ENCODE results near the gene TASP1. TPM values are rescaled to one million over a fixed set of nuclear protein-coding genes. Genes with fewer than 3 reads are reported as not detected.

Gene TASP1
- total RNA-seq, 4 donors from 2014 or later: 7.7 to 20.0 (median 8.7) TPM

DNA sequence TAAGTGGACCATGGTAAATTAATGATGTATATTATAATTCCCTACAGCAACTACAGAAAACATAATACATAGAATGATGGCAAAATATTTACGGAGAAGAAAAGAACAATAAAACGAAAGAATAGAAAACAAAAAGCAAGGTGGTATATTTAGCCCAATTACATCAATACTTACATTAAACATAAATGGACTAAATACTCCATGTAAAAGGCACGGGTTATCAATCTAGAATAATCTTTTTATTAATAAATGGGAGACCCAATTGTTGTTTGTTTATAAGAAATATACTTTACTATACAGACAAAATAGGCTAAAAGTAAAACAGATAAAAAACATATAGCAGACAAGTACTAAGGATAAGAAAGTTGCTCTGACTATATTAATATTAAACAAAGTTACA is 137.2 kb downstream of the TASP1 start:
- no peak for TF ChIP-seq POLR2A (IDR thresholded peaks at IDR 0.05)
- TF ChIP-seq, protein P1, sequence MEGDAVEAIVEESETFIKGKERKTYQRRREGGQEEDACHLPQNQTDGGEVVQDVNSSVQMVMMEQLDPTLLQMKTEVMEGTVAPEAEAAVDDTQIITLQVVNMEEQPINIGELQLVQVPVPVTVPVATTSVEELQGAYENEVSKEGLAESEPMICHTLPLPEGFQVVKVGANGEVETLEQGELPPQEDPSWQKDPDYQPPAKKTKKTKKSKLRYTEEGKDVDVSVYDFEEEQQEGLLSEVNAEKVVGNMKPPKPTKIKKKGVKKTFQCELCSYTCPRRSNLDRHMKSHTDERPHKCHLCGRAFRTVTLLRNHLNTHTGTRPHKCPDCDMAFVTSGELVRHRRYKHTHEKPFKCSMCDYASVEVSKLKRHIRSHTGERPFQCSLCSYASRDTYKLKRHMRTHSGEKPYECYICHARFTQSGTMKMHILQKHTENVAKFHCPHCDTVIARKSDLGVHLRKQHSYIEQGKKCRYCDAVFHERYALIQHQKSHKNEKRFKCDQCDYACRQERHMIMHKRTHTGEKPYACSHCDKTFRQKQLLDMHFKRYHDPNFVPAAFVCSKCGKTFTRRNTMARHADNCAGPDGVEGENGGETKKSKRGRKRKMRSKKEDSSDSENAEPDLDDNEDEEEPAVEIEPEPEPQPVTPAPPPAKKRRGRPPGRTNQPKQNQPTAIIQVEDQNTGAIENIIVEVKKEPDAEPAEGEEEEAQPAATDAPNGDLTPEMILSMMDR (IDR thresholded peaks at IDR 0.05): no peak
- H3K27me3 ChIP-seq: no peaks in the 10 kb centered on the region
- H3K27ac ChIP-seq: no peak overlapping the region
- H3K4me3 ChIP-seq: no peak overlapping the region
- intact Hi-C loops (cut with DNase I): no loop called here
- peaks cover 0 to 14% (median 5%) of the 10 kb centered on the region in 3 donors for H3K36me3 ChIP-seq
- no peak for DNase-seq
- peaks cover 0 to 32% (median 16%) of the 10 kb centered on the region in 3 donors for H3K9me3 ChIP-seq
- no peaks in the 10 kb centered on the region for H3K4me1 ChIP-seq
- WGBS, 2 donors: 83 to 89% methylated on average over 3 of the region's 3 CpGs

DNA sequence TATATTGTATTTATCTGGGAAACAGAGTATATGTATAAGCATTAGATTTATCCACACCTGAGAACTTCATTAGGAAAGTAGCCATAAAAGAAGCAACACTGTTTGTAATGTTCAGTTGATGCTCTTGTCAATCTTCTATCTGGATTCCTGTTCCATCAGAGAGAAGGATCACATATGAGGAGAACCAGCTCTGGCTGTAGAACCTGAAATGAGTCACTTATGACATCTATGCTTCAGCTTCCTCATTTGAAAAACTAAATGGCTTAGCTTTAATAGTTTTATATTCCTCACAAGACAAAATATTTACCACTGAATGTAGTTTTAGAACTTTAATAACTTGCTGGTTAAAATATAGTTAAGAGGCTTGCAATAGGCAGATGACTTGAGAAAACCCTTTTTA is 144.7 kb downstream of the TASP1 start:
- no peaks in the 10 kb centered on the region for H3K9me3 ChIP-seq
- no peak for TF ChIP-seq POLR2A (IDR thresholded peaks at IDR 0.05)
- TF ChIP-seq, protein P1 (IDR thresholded peaks at IDR 0.05): no peak
- no peaks in the 10 kb centered on the region for H3K36me3 ChIP-seq
- DNase-seq: no peak
- intact Hi-C loops (cut with DNase I): no loop called here
- no peak overlapping the region for H3K4me3 ChIP-seq
- H3K27me3 ChIP-seq: no peaks in the 10 kb centered on the region
- H3K27ac ChIP-seq: peak overlapping the region in 1 of 4 donors; percentile 40
- peaks cover 0 to 33% (median 0%) of the 10 kb centered on the region in 3 donors for H3K4me1 ChIP-seq

- WGBS, 2 donors: 28 to 56% methylated on average over 2 of the region's 2 CpGs
- intact Hi-C loops (cut with DNase I): no loop called here
- Histone ChIP-seq H3K4me3 (no peak overlapping the region), H3K4me1 (peaks cover 0 to 33% (median 0%) of the 10 kb centered on the region in 3 donors), H3K27me3 (no peaks in the 10 kb centered on the region), H3K27ac (peak overlapping the region in 2 of 4 donors; percentile 29 to 39), H3K36me3 (no peaks in the 10 kb centered on the region), H3K9me3 (no peaks in the 10 kb centered on the region)
- no peak for TF ChIP-seq POLR2A (IDR thresholded peaks at IDR 0.05)
- TF ChIP-seq, protein P1 (IDR thresholded peaks at IDR 0.05): no peak
- DNase-seq: no peak
These were observed 145.6 kb downstream of the TASP1 start for GRCh38 chr20:13493143-13493542.

DNA sequence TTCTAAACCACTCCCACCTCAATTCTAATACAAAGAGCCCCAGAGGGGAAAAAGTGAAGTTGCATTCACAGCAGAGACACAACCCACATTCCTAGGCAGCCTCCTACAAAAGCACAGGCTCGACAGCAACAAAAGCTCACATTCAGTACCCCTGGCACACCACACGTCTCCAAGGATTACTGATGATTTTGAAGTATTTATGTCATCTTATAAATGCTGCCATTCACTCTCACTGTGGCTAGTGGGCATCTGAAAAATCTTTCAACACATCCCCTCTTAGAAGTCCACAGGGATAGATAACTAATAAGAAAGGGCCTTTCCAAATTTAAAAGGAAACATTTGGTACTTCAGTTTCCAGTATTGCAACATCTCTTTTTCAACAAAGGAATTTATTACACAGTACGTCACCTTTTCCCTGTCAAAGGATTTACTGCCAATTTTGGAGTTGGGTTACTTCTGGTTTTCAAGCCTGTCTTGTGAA is 146.7 kb downstream of the TASP1 start:
- H3K4me1 ChIP-seq: peaks cover 0 to 33% (median 0%) of the 10 kb centered on the region in 3 donors
- TF ChIP-seq POLR2A (IDR thresholded peaks at IDR 0.05): no peak
- TF ChIP-seq, protein P1 (IDR thresholded peaks at IDR 0.05): peak in 2 of 6 experiments; percentile 26 to 41
- intact Hi-C loops (cut with DNase I): no loop called here
- no peak for DNase-seq
- no peaks in the 10 kb centered on the region for H3K36me3 ChIP-seq
- H3K27ac ChIP-seq: peak overlapping the region; percentile 29 to 69 (median 41)
- no peaks in the 10 kb centered on the region for H3K9me3 ChIP-seq
- H3K4me3 ChIP-seq: no peak overlapping the region
- no peaks in the 10 kb centered on the region for H3K27me3 ChIP-seq
- 21 to 30% methylated on average over 3 of the region's 3 CpGs for WGBS, 2 donors

GRCh38 chr20:13487202-13487601 is 151.5 kb downstream of the TASP1 start:
- Histone ChIP-seq H3K9me3 (no peaks in the 10 kb centered on the region), H3K27me3 (no peaks in the 10 kb centered on the region), H3K27ac (no peak overlapping the region), H3K4me3 (no peak overlapping the region), H3K4me1 (peaks cover 0 to 11% (median 0%) of the 10 kb centered on the region in 3 donors), H3K36me3 (peaks cover 0 to 12% (median 0%) of the 10 kb centered on the region in 3 donors)
- intact Hi-C loops (cut with DNase I): no loop called here
- WGBS, 2 donors: 95 to 96% methylated on average over 3 of the region's 3 CpGs
- no peak for DNase-seq
- TF ChIP-seq, protein P1 (IDR thresholded peaks at IDR 0.05): no peak
- TF ChIP-seq POLR2A (IDR thresholded peaks at IDR 0.05): no peak
